Measurements from ENCODE around the gene XRCC3.

Gene XRCC3

DNA sequence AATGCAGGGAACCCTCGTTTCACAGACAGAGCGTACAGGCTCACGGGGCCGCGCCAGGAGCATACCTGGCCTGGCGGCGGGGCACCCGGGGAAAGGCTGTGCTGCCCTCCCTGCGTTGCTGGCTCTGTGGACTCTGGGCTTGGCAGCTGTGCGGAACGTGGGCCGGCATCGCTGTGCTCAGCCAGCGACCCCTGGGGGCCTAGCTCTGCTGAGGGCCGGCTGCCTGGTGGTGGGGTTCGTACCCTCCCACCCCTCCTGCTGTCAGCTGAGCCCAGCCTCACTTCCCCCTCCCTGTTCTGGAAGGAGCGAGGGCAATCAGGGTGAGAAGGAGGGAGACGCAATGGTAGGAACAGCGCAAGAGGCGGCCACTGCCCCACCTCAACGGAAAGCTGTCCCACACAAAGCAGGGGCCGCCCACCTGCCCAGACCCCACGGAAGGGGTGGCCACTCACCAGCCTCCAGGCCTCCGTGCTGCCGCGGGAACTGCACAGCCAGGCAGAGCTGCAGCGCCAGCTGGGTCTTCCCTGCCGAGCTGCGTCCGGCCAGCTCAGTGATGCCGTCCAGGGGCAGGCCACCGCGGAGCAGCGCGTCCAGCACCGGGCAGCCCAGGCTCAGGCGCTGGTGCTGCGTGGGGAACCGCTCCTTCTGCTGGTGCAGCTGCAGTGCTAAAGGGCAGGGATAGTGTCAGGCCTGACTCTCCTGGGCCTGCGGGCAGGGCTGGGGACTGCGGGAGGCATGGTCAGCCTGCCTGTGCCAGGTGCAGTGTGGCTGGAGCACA, 8.5 kb downstream of the XRCC3 start:
- no peak for DNase-seq (ENCODE audit: low read depth)

DNA sequence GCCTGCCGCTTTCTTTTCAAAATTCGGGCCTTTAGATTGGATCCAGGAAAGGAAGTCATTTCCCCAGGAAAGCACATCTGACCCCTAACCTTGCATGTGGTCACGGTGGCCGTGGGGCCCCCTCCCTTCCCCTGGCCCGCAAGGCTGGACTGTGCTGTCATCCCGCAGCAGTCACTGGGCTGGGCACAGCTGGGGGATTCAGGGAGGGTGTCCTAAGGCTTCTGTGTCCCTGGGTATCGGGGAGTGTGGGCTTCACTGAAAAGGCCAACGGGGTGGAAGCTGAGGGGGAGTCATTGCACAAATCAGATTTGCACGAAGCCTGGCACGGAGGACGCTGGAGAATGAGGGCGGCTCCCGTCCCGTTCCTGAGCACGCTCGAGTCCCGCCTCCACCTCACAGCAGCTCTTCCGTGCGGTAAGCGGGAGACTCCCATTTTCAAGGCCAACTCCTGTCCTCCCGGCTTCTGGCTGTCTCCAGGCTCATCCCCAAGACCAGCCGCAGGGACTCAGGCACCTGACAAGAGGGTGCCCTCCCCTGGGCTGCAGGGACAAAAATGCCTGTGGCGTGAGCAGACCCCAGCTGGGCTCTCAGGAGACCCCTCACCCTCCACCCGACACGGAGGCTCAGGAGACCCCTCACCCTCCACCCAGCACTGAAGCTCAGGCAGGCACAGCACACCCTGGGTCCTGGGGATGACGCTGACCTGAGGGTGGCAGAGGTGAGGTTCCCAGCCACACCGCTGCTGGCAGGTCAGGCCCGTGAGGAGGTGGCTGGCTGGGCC, 9.6 kb downstream of the XRCC3 start:
- DNase-seq (ENCODE audit: low read depth) = no peak

DNA sequence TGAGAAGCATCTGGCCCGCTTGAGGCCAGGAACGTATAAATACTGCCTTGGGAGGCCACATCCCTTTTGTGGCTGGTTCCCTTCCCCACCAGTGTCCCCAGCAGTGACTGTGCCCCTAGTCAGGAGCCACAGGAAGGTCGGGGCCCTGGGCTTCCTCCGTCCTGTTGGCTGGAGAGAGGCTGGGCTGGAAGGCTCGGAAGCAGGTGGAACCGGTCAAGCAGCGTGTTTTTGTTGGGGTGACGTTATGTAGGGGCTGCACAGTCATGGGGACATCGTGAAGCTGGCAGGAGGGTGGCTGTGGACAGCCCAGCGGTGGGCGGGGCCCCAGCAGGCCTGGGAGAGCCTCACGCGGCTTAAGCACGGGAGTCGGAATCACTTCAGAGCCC, 10.1 kb downstream of the XRCC3 start:
- no peak for DNase-seq (ENCODE audit: low read depth)

DNA sequence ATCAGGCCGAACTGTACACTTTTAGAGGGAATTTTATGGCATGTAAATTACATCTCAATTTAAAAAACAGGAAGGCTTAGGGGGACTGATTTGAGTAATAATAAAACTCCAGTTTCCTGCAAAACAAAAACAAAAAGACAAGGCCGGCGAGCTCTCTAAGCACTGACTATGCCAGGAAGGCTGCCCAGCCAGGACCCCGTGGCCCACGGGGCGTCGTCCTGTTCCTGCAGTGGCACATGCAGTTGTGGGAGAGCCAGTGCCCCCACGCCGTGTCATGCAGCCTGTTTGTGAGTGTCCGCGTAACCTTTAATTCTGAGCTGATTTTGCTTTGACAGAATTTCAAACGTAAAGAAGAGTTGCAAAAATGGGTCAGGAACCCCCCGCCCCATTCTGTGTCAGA, 10.5 kb downstream of the XRCC3 start:
- DNase-seq (ENCODE audit: low read depth) = no peak

DNA sequence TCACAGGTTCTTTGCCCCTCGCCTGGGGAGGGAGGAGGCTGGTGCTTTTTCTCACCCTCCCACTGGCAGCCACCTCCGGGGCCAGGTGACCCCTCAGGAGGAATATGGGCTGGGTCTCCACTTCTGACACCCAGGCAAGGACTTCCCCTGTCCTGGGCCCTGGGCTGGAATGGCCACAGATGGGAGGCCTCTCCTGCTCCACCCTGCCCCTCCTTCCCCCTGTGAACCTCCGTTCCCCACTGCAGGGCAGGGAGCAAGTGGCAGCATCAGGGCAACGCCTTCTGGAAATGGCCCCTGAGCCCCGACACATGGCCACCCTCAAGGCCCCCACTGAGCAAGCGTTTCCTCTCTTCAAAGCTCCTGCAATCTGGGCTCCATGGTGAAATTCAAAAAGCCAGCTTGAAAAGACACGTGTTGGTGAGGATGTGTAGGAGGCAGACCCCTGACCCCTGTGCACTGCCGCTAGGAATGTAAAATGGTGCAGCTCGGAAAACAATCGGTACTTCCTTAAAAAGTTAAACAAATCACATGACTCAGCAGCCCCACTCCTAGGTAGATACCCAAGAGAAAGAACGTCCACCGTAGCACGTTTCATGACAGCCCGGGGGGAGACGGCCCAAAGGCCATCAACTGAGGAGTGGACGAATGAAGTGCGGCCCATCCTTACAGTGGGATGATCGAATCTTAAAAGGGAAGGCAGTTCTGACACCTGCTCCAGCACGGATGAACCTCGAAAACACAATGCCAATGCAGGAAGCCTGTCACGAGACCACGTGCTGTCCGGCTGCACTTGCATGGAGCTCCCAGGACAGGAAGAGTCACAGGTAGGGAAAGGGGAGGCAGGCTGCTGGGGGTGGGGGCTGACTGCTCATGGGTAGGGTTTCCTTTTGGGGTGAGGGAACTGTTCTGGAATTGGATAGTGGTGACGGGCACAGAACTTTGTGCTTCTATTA, 11.5 kb downstream of the XRCC3 start:
- no peak for DNase-seq (ENCODE audit: low read depth)

DNA sequence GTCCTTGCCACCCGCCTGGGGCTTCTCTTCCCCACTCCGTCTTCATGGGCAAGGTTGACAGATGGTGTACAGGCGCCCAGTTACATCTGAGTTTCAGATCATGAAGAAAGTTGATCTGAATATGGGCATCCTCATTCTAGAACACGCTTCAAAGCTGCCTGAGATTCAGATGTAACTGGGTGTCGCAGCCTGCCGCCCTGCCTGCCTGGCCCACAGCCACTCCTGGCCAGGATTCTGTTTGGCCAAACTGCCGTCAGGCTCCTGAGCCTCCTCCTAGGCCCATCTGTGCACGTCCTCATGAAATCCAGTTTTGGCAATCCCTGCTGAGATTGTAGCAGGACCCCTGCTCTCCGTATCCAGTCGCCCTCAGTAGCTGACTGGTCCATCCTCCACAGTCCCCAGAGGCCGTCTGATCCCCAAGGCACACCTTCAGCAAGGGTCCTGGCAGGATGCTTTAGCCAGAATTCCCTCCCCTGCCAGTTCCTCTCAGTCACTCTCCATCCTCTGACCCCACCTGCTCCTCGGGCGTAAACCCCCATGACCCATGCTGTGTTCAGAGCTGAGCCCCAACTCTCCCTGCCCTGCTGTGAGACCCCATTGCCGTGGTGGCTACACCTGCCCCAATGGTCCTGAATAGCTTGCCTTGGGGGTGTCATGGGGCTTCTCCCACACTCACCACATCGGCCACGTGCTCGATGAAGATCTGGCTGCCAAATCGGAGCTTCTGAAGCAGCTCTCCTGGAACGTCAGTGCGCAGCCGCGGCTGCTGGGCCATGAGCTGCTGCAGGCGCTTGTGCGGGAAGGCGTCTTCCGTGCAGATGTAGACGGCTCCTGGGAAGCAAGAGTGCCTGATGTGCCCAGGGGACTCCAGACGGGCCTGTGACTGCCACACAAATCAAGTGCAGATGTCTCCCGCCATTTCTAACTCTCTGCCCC, 12.5 kb downstream of the XRCC3 start:
- DNase-seq (ENCODE audit: low read depth) = no peak

DNA sequence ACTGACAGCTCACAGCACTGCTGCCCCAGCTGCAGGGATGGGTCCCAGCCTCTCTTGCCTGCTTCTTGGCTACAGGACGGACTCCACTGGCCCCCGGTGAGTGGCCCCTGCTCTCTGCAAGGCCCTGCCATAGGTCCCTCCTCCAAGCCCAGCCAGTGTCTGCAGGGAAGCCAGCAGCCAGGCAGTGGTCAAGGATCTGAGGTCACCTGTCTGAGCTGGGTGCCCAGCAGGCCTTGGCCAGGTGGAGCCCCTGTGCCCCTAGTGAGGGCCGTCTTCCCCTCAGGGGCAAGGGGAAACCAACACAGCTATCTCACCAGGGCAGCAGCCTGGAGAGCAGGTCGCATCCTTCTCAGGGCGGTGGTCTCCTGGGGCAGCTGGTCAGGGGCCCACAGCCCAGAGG, 13.2 kb downstream of the XRCC3 start:
- DNase-seq (ENCODE audit: low read depth) = no peak

DNA sequence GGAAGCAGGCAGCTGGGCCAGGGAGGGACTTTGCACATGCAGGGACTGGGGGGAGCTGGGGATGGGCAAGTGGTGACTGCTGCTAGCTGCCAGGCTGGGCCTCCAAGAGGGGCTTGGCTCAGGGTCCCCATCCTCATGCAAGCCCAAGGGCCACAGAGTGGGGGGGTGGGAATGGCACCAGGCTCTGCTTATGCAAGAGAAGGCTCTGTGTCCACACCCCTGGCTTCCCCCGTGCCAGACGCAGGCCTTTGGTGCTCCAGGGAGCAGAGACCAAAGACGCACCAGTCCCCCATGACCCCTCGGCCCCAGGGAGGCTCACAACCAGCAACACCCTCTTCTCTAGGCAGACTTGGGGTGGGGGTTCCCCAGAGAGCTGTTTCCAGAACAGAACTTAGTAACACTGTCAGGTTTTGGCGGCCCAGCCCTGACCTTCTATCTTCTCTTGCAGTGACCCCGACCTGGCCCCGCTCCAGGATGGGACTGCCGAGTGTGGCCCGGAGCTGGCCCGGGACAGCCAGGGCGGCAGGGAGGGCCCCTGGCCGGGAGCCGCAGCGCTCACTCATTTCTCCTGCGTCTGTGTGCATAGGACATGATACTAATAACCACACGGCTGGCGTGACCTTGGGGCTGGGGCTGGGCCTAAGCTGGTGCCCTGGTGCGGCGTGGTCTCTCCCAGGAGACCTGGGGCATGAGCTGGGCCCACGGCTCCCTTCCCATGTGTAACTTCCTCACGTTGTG, 14.3 kb downstream of the XRCC3 start:
- no peak for DNase-seq (ENCODE audit: low read depth)

DNA sequence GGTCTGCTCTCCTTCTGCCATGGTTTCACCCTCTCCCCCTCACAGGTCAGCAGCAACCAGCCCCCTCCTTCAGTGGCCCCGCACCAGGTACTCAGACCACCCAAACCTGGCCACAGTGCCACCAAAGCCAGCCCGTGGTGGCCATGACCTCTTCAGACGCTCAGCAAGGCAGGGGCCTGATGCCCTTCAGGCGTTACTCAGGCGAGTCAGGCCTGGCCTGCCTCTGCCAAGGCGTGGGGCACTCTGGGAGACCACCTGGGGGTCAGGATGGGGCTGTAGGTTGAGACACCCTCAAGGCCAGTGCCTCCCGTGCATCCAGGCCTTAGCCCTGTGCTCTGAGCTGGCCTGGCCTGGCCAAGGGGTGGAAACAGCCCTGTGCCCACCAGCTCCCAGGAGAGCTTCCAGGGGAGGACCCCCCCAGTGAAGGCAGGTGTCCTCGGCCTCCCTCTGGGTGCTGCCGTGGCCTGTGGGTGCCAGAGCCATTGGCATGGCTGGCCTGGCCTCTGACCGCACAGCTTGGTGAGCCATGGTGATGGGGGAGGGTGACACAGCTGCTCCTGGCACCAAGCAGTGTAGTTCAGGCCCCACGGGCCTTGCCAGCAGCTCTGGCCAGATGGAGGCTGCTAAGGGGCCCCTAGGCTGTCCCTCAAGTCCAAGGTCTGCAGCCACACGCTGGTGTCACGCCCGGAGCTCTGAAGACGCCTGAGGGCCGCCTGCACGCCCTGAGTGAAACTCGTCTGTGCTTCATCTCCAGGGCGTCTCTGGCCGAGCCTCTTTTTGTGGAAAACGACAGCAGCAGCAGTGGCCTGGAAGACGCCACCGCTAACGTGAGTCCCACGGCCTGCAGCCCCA, 15.1 kb downstream of the XRCC3 start:
- no peak for DNase-seq (ENCODE audit: low read depth)

DNA sequence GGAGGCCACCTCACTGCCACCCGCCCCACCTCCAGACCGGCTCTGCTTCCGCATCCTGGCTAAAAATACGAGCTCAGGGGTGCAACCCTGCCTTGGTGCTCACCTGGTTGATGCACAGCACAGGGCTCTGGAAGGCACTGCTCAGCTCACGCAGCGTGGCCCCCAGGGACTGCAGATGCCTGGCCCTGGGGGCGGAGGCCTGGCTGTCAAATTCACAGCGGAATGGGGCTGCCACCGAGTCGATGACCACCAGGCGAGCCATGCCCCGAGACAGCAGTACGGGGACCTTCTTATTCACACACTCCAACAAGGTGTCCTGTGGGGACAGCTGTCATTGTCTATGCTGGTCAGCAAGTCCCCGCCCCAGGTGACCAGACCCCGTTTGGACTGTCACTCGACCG, 16.0 kb downstream of the XRCC3 start:
- no peak for DNase-seq (ENCODE audit: low read depth)

DNA sequence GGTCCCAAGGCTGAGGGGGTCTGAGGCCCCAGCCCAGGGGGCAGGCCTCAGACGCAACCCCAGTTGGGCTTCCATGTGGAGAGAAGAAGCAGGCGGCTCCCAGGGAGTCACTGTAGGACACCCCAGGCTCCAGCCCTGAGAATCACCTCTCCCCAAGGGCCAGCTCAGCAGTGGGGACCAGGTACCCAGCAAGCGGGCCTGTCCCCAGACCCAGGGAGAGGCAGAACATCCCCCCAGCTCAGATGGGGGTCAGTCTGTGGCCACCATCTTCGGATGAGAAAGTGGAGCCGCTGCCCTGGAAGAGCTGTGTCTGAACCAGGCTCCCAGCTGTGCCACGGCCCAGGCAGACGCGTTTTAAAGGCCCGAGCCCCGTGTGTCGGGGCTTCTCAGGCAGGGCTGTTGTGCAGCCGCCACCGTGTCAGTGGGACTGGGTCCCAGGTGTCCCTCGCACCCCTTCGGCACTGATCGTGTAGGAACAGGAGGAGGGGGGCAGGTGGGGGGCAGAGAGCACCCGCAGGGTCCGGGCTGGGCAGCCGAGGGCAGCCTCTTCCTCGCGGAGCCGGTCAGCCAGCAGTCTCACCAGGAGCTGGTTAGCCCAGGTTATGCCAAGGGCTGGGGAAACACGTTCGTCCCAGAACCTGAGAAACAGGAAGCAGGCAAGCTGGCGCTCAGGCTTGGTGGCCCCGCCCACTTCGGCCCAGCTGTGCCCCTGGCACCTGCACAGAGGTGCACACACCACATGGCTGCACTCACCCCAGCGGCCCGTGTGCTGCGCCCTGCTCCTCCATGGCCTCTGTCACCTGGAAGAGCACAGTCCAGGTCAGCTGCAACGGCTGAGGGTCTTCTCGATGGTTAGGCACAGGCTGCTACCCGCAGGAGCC, 16.6 kb downstream of the XRCC3 start:
- DNase-seq (ENCODE audit: low read depth) = no peak

DNA sequence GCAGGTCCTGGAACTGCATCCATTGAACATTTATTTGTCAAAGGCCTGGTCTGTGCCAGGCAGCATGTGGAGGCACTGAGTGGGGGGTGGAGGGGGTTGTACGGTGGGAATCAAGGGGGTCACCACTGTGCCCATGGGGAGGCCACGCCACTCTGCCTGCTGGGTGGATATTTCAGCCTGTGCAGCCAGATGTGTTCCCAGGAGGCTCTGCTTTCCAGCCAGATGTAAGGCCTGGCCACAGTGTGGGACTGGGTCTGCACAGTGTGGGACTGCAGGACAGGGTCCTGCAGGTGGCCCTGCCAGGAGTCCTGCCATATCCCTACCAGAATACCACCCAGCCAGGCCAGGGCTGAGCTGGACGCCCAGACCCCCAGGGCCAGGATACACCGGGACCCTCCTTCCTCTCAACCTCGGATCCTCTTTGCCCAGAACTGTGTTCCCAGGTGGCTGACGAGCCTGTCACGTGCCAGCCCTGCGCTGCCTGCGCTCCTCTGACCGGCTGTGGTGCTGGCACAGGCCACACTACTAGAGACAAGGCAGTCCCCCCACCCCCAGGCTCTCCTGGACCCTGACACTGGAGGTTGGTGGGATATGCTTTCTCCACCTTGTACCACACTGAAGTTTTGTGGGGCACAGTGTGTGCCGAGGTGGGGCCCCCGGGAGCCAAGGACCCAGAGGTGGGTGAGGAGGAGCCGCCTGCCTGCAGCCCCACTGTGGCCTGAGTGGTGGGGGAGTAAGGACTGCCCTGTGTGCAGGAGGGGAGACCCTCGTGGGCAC, 17.5 kb downstream of the XRCC3 start:
- DNase-seq (ENCODE audit: low read depth) = no peak

DNA sequence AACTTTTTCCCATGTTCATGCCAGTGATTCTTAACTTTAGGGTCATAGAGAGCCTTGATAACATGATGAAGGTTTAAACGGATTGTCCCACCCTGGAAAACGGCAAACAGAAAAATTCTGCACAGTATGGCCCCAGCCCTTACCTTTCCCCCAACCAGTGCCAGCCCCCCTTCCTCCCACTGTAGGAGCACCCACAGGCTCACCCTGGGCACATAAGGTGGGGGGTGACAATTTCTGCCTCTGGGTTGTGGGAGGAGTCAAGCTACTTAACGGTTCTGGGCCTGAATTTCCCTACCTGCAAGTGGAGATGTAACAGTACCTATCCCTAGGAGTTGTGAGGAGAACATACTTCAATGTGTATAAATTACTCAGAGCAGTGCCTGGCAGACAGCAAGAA, 18.0 kb downstream of the XRCC3 start:
- DNase-seq (ENCODE audit: low read depth) = no peak

DNA sequence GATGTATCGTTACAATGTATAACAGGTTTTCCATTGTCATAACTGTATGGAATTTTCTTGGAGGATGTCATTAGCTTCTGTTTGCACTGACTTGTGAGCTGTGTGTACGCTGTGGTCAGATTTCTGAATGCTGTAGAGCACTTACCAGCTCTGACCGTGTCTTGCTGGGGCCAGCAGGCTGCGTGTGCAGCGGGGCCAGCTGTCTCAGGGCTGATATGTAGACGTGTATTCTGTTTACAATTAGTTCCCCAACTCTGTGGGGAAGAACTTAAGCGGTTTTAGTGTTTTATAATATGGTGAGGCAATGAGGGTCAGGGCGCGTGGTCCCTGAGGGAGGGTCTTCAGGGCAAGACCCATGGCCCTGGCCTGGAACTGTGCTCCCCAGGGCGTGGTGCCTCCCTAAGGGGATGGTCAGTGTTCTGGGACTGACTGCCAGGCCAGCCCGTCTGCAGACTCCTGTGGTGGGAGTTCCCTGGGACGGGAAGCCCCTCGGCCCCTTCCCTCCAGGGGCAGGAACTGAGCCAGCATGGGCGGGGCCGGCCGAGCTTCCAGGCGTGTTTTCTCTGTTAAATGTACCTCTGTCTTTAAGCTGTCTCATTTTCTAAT, 18.7 kb downstream of the XRCC3 start:
- peak; percentile 81 for DNase-seq (ENCODE audit: low read depth)

DNA sequence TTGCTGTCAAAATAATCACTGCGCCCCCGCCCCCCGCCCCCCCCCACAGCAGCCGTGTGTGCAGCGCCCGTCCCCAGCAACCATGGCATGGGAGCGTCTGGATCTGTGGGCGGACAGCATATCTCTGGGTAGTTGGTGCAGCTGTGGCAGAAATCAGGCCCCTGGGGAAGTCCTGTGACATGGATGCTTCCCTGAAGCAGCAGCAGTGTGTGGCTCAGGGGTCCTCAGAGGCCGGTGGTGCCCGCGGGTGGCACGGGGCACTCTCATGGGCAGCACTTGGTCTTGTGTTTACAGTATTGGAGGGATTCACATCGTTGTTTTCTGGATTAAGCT, 19.2 kb downstream of the XRCC3 start:
- no peak for DNase-seq (ENCODE audit: low read depth)

DNA sequence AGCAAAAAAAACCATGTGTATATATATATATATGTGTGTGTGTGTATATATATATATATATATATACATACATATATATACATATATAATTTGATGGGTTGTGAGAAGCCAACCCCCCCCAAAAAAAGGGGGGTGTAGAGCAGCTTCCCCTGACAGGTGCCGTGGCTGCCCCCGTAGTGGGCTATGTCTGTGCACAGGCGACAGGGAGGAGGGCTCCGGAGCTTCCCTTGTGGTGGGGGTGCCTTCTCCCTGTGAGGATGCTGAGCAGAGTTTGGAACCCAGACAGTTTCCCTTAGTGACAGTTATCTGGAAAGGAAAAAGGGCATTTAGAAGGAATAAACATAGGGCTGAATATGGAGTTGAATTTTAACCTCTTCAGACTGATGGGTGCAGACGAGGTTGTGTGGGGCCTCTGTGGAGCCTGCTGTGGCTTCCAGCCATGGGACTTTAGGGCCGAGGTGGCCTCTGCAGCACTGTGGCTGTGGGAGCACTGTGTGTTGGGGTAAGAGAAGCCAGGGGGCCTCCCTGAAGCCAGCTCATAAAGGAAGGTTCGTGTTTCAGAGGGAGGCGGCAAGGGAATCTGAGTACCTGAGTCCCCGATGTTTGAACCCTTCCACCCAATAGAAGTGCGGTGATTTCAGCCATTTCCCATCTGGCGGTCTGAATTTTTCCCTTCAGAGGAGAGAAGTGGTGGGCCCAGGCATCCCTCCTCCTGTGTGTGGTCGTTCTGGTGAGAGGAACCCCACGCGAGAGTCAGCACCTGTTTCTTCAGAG, 19.8 kb downstream of the XRCC3 start:
- no peak for DNase-seq (ENCODE audit: low read depth)

DNA sequence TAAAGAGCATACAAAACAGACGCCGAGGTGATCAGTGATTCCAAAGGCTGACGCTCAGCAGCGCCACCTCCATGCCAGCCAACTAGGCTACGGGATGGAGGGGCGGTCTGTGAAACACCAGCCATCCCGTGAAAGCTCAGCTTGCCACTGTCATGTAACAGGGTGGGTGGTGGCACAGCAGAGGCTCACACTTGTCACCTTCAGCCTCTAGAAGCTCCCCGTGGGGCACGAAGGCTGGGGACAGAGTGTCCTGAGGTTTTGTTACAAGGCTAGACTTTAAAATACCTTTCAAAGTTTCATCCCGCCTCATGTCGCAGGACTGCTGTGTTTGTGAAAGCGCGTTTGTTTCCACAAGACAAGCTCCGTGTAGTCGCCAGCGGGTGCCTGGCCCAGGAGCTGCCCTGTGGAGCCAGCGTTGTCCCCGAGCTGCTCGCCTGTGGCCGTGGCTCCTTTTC, 20.7 kb downstream of the XRCC3 start:
- no peak for DNase-seq (ENCODE audit: low read depth)
